K562 (cell line): ENCODE measurements around the gene MEGF10. TPM values are rescaled to one million over a fixed set of nuclear protein-coding genes. Genes with fewer than 3 reads are reported as not detected.

Experiments
- CHD7 ChIP-seq: fragments of 200-600 bp; sonication (generic); IDR thresholded peaks from one replicate; pipeline ENCODE4 v1.6.1; 2012; ENCODE audit warnings: mild to moderate bottlenecking, low read depth, low read length, inconsistent platforms
- LCOR ChIP-seq: sonication (generic); formaldehyde crosslinking; IDR thresholded peaks from 2 replicates; pipeline ENCODE4 v1.8.0; 2022; ENCODE audit warnings: mild to moderate bottlenecking, missing genetic modification reagents
- SRF ChIP-seq, 2 experiments: fragments of 250-450, 450-650 bp in 1 of 2; sonication (Bioruptor Pico) in 1 of 2; sonication (generic) in 1 of 2; formaldehyde crosslinking; IDR thresholded peaks; 2 replicates each; pipeline versions ENCODE4 v1.5.0 to v1.5.1; 2020 to 2022; ENCODE audit warnings: mild to moderate bottlenecking in 1 of 2, missing genetic modification reagents in 1 of 2
- TEAD1 ChIP-seq, 2 experiments: fragments of 450-650 bp in 1 of 2; sonication (generic) in 1 of 2; formaldehyde crosslinking; IDR thresholded peaks; 2 replicates each; pipeline versions ENCODE4 v1.4.0 to v1.8.0; 2020 to 2022; ENCODE audit warnings: mild to moderate bottlenecking in 2 of 2, missing genetic modification reagents in 1 of 2
- ZNF318 ChIP-seq, 2 experiments: fragments of 450-650 bp; IDR thresholded peaks; 2 replicates each; pipeline ENCODE4 v1.6.1; 2016; ENCODE audit warnings: mild to moderate bottlenecking in 2 of 2, borderline replicate concordance in 1 of 2, low read depth in 1 of 2, moderate library complexity in 1 of 2
- polyA plus RNA-seq, 8 experiments: library from polyadenylated mRNA; depleted of rRNA in 4 of 8; stranded (reverse) in 5 of 8; unstranded in 3 of 8; fragments of >200 nt; fragmentation: Nextera tagmentation in 2 of 8; fragmentation: Illumina TruSeq in 1 of 8; extraction: Ambion mirVana in 2 of 8; extraction: Trizol in 1 of 8; gene quantifications; 2 replicates each; pipeline versions ENCODE4 v1.2.1 to v1.2.3, GENCODE V29; 2011 to 2014; ENCODE audit warnings: inconsistent platforms in 1 of 8, missing spikeins in 1 of 8
- total RNA-seq, 7 experiments: library from RNA; depleted of rRNA in 6 of 7; stranded (reverse); fragments of >200 nt in 6 of 7; fragmentation: Illumina TruSeq in 2 of 7; extraction: Trizol in 2 of 7; gene quantifications; 2 replicates each; pipeline versions ENCODE4 v1.2.1 to v1.2.3, GENCODE V29; 2011 to 2021; ENCODE audit warnings: low replicate concordance in 1 of 7

Gene MEGF10
- total and polyA plus RNA-seq, 9 of the 15 experiments (the other 6 are each of a cell fraction or from before 2014, with no cell fraction given): 0.07 TPM; not detected in 8

GRCh38 chr5:127386557-127386956 lies 96.0 kb downstream of the MEGF10 start (continued):
- TF ChIP-seq CHD7: no peak
- TF ChIP-seq LCOR (CRISPR knock-in tag): no peak
- TF ChIP-seq SRF (CRISPR knock-in tag; IDR thresholded peaks at IDR 0.05): no peak
- no peak for TF ChIP-seq TEAD1 (CRISPR knock-in tag; IDR thresholded peaks at IDR 0.05)
- no peak for TF ChIP-seq ZNF318 (IDR thresholded peaks at IDR 0.05; ENCODE audit: borderline replicate concordance in 1 of 2, low read depth in 1 of 2)
